Measurements from ENCODE around the gene MAD1L1. TPM values are rescaled to one million over a fixed set of nuclear protein-coding genes. Genes with fewer than 3 reads are reported as not detected.

Gene MAD1L1
- total RNA-seq, 1 donor from 2014 or later = 55.0 TPM

- no peak overlapping the region for H3K27ac Mint-ChIP-seq
- no peaks in the 10 kb centered on the region for H3K27me3 Mint-ChIP-seq (ENCODE audit: low read depth)
- H3K9me3 Mint-ChIP-seq = no peaks in the 10 kb centered on the region
- intact Hi-C loops (cut with micrococcal nuclease) = no loop called here
- no peaks in the 10 kb centered on the region for H3K36me3 Mint-ChIP-seq (ENCODE audit: low read depth)
- H3K4me3 Mint-ChIP-seq (ENCODE audit: low read depth) = no peak overlapping the region
- DNase-seq (ENCODE audit: low spot score) = no peak
- H3K4me1 Mint-ChIP-seq (ENCODE audit: low read depth) = no peaks in the 10 kb centered on the region
Measured at GRCh38 chr7:2128601-2129322, 104.0 kb downstream of the MAD1L1 start.

GRCh38 chr7:2126621-2127020, 106.1 kb downstream of the MAD1L1 start:
- no peak for DNase-seq (ENCODE audit: low spot score)
- Mint-ChIP-seq H3K27ac (no peak overlapping the region), H3K4me3 (ENCODE audit: low read depth) (no peak overlapping the region), H3K4me1 (ENCODE audit: low read depth) (no peaks in the 10 kb centered on the region), H3K27me3 (ENCODE audit: low read depth) (no peaks in the 10 kb centered on the region), H3K36me3 (ENCODE audit: low read depth) (no peaks in the 10 kb centered on the region), H3K9me3 (no peaks in the 10 kb centered on the region)
- intact Hi-C loops (cut with micrococcal nuclease) = no loop called here

- Mint-ChIP-seq H3K4me3 (ENCODE audit: low read depth) (no peak overlapping the region), H3K27me3 (ENCODE audit: low read depth) (no peaks in the 10 kb centered on the region), H3K27ac (no peak overlapping the region), H3K9me3 (no peaks in the 10 kb centered on the region), H3K36me3 (ENCODE audit: low read depth) (no peaks in the 10 kb centered on the region), H3K4me1 (ENCODE audit: low read depth) (no peaks in the 10 kb centered on the region)
- intact Hi-C loops (cut with micrococcal nuclease) = no loop called here
- DNase-seq (ENCODE audit: low spot score) = no peak
Measured at GRCh38 chr7:2125931-2126330, 106.8 kb downstream of the MAD1L1 start.

GRCh38 chr7:2124604-2125345, 108.0 kb downstream of the MAD1L1 start:
- DNase-seq (ENCODE audit: low spot score) = no peak
- no peak overlapping the region for H3K27ac Mint-ChIP-seq
- H3K27me3 Mint-ChIP-seq (ENCODE audit: low read depth) = no peaks in the 10 kb centered on the region
- H3K9me3 Mint-ChIP-seq = no peaks in the 10 kb centered on the region
- no peaks in the 10 kb centered on the region for H3K36me3 Mint-ChIP-seq (ENCODE audit: low read depth)
- H3K4me1 Mint-ChIP-seq (ENCODE audit: low read depth) = peaks cover 7% of the 10 kb centered on the region
- H3K4me3 Mint-ChIP-seq (ENCODE audit: low read depth) = no peak overlapping the region
- intact Hi-C loops (cut with micrococcal nuclease) = no loop called here

- Mint-ChIP-seq H3K27ac (no peak overlapping the region), H3K9me3 (no peaks in the 10 kb centered on the region), H3K4me3 (ENCODE audit: low read depth) (no peak overlapping the region), H3K27me3 (ENCODE audit: low read depth) (no peaks in the 10 kb centered on the region), H3K36me3 (ENCODE audit: low read depth) (no peaks in the 10 kb centered on the region), H3K4me1 (ENCODE audit: low read depth) (peaks cover 13% of the 10 kb centered on the region)
- intact Hi-C loops (cut with micrococcal nuclease) = no loop called here
- DNase-seq (ENCODE audit: low spot score) = no peak
Measured at GRCh38 chr7:2123916-2124315, 108.8 kb downstream of the MAD1L1 start.

GRCh38 chr7:2123360-2123759, 109.4 kb downstream of the MAD1L1 start:
- no peak for DNase-seq (ENCODE audit: low spot score)
- Mint-ChIP-seq H3K4me3 (ENCODE audit: low read depth) (no peak overlapping the region), H3K27ac (no peak overlapping the region), H3K36me3 (ENCODE audit: low read depth) (no peaks in the 10 kb centered on the region), H3K27me3 (ENCODE audit: low read depth) (no peaks in the 10 kb centered on the region), H3K4me1 (ENCODE audit: low read depth) (peaks cover 13% of the 10 kb centered on the region), H3K9me3 (no peaks in the 10 kb centered on the region)
- intact Hi-C loops (cut with micrococcal nuclease) = no loop called here

GRCh38 chr7:2122651-2123050, 110.1 kb downstream of the MAD1L1 start:
- H3K27ac Mint-ChIP-seq = no peak overlapping the region
- H3K27me3 Mint-ChIP-seq (ENCODE audit: low read depth) = no peaks in the 10 kb centered on the region
- no peaks in the 10 kb centered on the region for H3K36me3 Mint-ChIP-seq (ENCODE audit: low read depth)
- intact Hi-C loops (cut with micrococcal nuclease) = no loop called here
- H3K4me1 Mint-ChIP-seq (ENCODE audit: low read depth) = peaks cover 13% of the 10 kb centered on the region
- H3K4me3 Mint-ChIP-seq (ENCODE audit: low read depth) = no peak overlapping the region
- DNase-seq (ENCODE audit: low spot score) = no peak
- H3K9me3 Mint-ChIP-seq = no peaks in the 10 kb centered on the region

GRCh38 chr7:2120841-2121830, 111.6 kb downstream of the MAD1L1 start:
- no peaks in the 10 kb centered on the region for H3K9me3 Mint-ChIP-seq
- no peaks in the 10 kb centered on the region for H3K36me3 Mint-ChIP-seq (ENCODE audit: low read depth)
- H3K27ac Mint-ChIP-seq = no peak overlapping the region
- no peak overlapping the region for H3K4me3 Mint-ChIP-seq (ENCODE audit: low read depth)
- DNase-seq (ENCODE audit: low spot score) = no peak
- H3K4me1 Mint-ChIP-seq (ENCODE audit: low read depth) = peaks cover 16% of the 10 kb centered on the region
- intact Hi-C loops (cut with micrococcal nuclease) = loop anchor here (1.0 kb wide), 1 partner anchor 227 kb away; no protein-coding TSS in a partner anchor
- H3K27me3 Mint-ChIP-seq (ENCODE audit: low read depth) = no peaks in the 10 kb centered on the region

GRCh38 chr7:2120251-2120660, 112.5 kb downstream of the MAD1L1 start:
- Mint-ChIP-seq H3K36me3 (ENCODE audit: low read depth) (no peaks in the 10 kb centered on the region), H3K4me3 (ENCODE audit: low read depth) (no peak overlapping the region), H3K27ac (no peak overlapping the region), H3K9me3 (no peaks in the 10 kb centered on the region), H3K27me3 (ENCODE audit: low read depth) (no peaks in the 10 kb centered on the region), H3K4me1 (ENCODE audit: low read depth) (peaks cover 16% of the 10 kb centered on the region)
- DNase-seq (ENCODE audit: low spot score) = peak; percentile 55
- intact Hi-C loops (cut with micrococcal nuclease) = loop anchor here (1.0 kb wide), 1 partner anchor 228 kb away; no protein-coding TSS in a partner anchor

- H3K27ac Mint-ChIP-seq = no peak overlapping the region
- no peaks in the 10 kb centered on the region for H3K36me3 Mint-ChIP-seq (ENCODE audit: low read depth)
- no peak for DNase-seq (ENCODE audit: low spot score)
- H3K4me1 Mint-ChIP-seq (ENCODE audit: low read depth) = peaks cover 16% of the 10 kb centered on the region
- intact Hi-C loops (cut with micrococcal nuclease) = loop anchor here (10.0 kb wide), 1 partner anchor 194 kb away; no protein-coding TSS in a partner anchor
- H3K9me3 Mint-ChIP-seq = no peaks in the 10 kb centered on the region
- no peak overlapping the region for H3K4me3 Mint-ChIP-seq (ENCODE audit: low read depth)
- no peaks in the 10 kb centered on the region for H3K27me3 Mint-ChIP-seq (ENCODE audit: low read depth)
Measured at GRCh38 chr7:2118630-2119190, 114.0 kb downstream of the MAD1L1 start.

- intact Hi-C loops (cut with micrococcal nuclease) = loop anchor here (10.0 kb wide), 1 partner anchor 193 kb away; no protein-coding TSS in a partner anchor
- Mint-ChIP-seq H3K27me3 (ENCODE audit: low read depth) (no peaks in the 10 kb centered on the region), H3K27ac (no peak overlapping the region), H3K36me3 (ENCODE audit: low read depth) (no peaks in the 10 kb centered on the region), H3K9me3 (no peaks in the 10 kb centered on the region), H3K4me1 (ENCODE audit: low read depth) (peaks cover 16% of the 10 kb centered on the region), H3K4me3 (ENCODE audit: low read depth) (no peak overlapping the region)
- no peak for DNase-seq (ENCODE audit: low spot score)
Measured at GRCh38 chr7:2118056-2118455, 114.7 kb downstream of the MAD1L1 start.

- no peak for DNase-seq (ENCODE audit: low spot score)
- peaks cover 19% of the 10 kb centered on the region for H3K4me1 Mint-ChIP-seq (ENCODE audit: low read depth)
- H3K27ac Mint-ChIP-seq = no peak overlapping the region
- H3K27me3 Mint-ChIP-seq (ENCODE audit: low read depth) = no peaks in the 10 kb centered on the region
- H3K36me3 Mint-ChIP-seq (ENCODE audit: low read depth) = no peaks in the 10 kb centered on the region
- intact Hi-C loops (cut with micrococcal nuclease) = loop anchor here (10.0 kb wide), 1 partner anchor 193 kb away; no protein-coding TSS in a partner anchor
- H3K9me3 Mint-ChIP-seq = no peaks in the 10 kb centered on the region
- H3K4me3 Mint-ChIP-seq (ENCODE audit: low read depth) = no peak overlapping the region
Measured at GRCh38 chr7:2117646-2118045, 115.1 kb downstream of the MAD1L1 start.

Data from activated T-helper 2 cell treated with anti-CD3 and anti-CD28 coated beads, Interferon-gamma antibody, Interleukin-2, Interleukin-4, amounts not matched to agents 10 μg/mL and 5 μg/mL and 100 μg/mL, durations not matched to agents 14 hours and 24 hours and 36 hours (primary cell).